ENCODE measurements around the gene CPHXL2. TPM values are rescaled to one million over a fixed set of nuclear protein-coding genes. Genes with fewer than 3 reads are reported as not detected.

CPHXL2 gene
- total and polyA plus RNA-seq, 2 donors (not counting 1 experiment from before 2014, with no cell fraction given): not detected

DNA sequence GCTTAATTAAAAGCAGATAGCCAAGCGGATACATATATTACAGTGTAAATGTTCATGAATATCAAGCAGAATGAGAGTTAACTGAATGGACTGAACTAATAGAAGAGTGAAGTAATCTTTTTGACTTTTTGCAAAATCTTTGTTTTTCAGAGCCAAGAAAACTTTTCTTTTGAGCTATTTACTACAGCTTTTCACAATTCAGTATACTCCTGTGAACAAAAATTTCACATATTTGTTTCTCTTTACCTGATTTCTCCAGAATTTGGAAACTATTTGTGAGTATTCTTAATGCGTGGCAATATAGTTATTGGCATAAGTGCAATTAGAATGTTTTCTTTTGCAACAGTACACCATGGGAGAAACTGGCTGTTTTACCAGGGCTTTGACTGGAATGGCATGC is 33.5 kb upstream of the CPHXL2 start:
- no peak overlapping the region for H3K27ac Mint-ChIP-seq
- H3K36me3 ChIP-seq (replicated peaks in 1 of 2; ENCODE audit: control extremely low read depth in 1 of 2, control insufficient read depth in 1 of 2, extremely low read depth in 1 of 2, insufficient read depth in 2 of 2, low read length in 1 of 2): no peaks in the 10 kb centered on the region
- no peak for TF ChIP-seq EZH2 (IDR thresholded peaks at IDR 0.05; ENCODE audit: borderline replicate concordance, insufficient read depth, low read depth, low read length, poor library complexity, severe bottlenecking)
- TF ChIP-seq, protein P1, sequence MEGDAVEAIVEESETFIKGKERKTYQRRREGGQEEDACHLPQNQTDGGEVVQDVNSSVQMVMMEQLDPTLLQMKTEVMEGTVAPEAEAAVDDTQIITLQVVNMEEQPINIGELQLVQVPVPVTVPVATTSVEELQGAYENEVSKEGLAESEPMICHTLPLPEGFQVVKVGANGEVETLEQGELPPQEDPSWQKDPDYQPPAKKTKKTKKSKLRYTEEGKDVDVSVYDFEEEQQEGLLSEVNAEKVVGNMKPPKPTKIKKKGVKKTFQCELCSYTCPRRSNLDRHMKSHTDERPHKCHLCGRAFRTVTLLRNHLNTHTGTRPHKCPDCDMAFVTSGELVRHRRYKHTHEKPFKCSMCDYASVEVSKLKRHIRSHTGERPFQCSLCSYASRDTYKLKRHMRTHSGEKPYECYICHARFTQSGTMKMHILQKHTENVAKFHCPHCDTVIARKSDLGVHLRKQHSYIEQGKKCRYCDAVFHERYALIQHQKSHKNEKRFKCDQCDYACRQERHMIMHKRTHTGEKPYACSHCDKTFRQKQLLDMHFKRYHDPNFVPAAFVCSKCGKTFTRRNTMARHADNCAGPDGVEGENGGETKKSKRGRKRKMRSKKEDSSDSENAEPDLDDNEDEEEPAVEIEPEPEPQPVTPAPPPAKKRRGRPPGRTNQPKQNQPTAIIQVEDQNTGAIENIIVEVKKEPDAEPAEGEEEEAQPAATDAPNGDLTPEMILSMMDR (IDR thresholded peaks at IDR 0.05): no peak
- H3K9me3 Mint-ChIP-seq (ENCODE audit: insufficient read depth): peaks cover 8% of the 10 kb centered on the region
- ChIA-PET CTCF (no interaction called here), POLR2A (no interaction called here)
- H3K4me1 ChIP-seq (ENCODE audit: control insufficient read depth in 2 of 2, insufficient read depth in 2 of 2, low read length in 2 of 2): no peaks in the 10 kb centered on the region
- no peaks in the 10 kb centered on the region for H4K20me1 ChIP-seq (ENCODE audit: control insufficient read depth, insufficient read depth, low read length, poor library complexity, severe bottlenecking)
- peaks cover 2 to 21% (median 15%) of the 10 kb centered on the region in 3 donors for H3K9me3 ChIP-seq (ENCODE audit: control extremely low read depth in 1 of 3, control insufficient read depth in 2 of 3, insufficient read depth in 1 of 3, low read length in 2 of 3)
- no peak overlapping the region for H3K4me3 ChIP-seq (ENCODE audit: control extremely low read depth in 1 of 5, extremely low read depth in 1 of 5, insufficient read depth in 1 of 5, low read depth in 2 of 5, low read length in 4 of 5)
- peak; percentile 5 for DNase-seq
- H3K4me1 Mint-ChIP-seq: no peaks in the 10 kb centered on the region
- WGBS (ENCODE audit: insufficient coverage): 100% methylated on average over 2 of the region's 2 CpGs
- no peak overlapping the region for H3K4me3 Mint-ChIP-seq
- no peak overlapping the region for H2AFZ ChIP-seq (ENCODE audit: insufficient read depth, low read depth, low read length, poor library complexity, severe bottlenecking)
- no peak overlapping the region for H3K4me2 ChIP-seq (replicated peaks; ENCODE audit: low read depth, low read length, poor library complexity, severe bottlenecking)
- no peak overlapping the region for H3K27ac ChIP-seq (ENCODE audit: low read length in 2 of 2)
- no peaks in the 10 kb centered on the region for H3K79me2 ChIP-seq (ENCODE audit: control insufficient read depth, insufficient read depth, low read length)
- peaks cover 11% of the 10 kb centered on the region for H3K27me3 Mint-ChIP-seq
- intact Hi-C loops (cut with micrococcal nuclease): no loop called here
- ATAC-seq (ENCODE audit: low read depth): no peak
- peaks cover 0 to 4% (median 0%) of the 10 kb centered on the region in 4 experiments for H3K27me3 ChIP-seq (replicated peaks in 1 of 4; ENCODE audit: control extremely low read depth in 1 of 4, control insufficient read depth in 3 of 4, insufficient read depth in 4 of 4, low read length in 3 of 4)
- H3K9ac ChIP-seq (ENCODE audit: low read length): no peak overlapping the region

DNA sequence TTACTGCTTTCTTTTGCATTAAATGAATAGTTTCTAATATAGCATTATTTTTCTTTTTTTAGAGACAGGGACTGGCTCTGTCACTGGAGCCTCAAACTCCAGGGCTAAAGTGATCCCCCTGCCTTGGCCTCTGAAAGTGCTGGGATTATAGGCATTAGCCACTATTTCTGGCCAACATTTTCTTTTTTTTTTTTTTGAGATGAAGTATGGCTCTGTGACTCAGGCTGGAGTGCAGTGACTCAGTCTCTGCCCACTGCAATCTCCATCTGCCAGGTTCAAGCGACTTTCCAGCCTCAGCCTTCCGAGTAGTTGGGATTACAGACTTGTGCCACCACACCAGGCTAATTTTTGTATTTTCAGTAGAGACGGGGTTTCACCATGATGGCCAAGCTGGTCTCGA is 26.5 kb upstream of the CPHXL2 start:
- H3K27ac Mint-ChIP-seq: no peak overlapping the region
- H3K4me3 ChIP-seq (ENCODE audit: control extremely low read depth in 1 of 5, extremely low read depth in 1 of 5, insufficient read depth in 1 of 5, low read depth in 2 of 5, low read length in 4 of 5): no peak overlapping the region
- 100% methylated on average over 3 of the region's 4 CpGs for WGBS (ENCODE audit: insufficient coverage)
- H2AFZ ChIP-seq (ENCODE audit: insufficient read depth, low read depth, low read length, poor library complexity, severe bottlenecking): no peak overlapping the region
- H3K27me3 ChIP-seq (replicated peaks in 1 of 4; ENCODE audit: control extremely low read depth in 1 of 4, control insufficient read depth in 3 of 4, insufficient read depth in 4 of 4, low read length in 3 of 4): peaks cover 0 to 3% (median 0%) of the 10 kb centered on the region in 4 experiments
- H3K9me3 Mint-ChIP-seq (ENCODE audit: insufficient read depth): no peaks in the 10 kb centered on the region
- H3K27ac ChIP-seq (ENCODE audit: low read length in 2 of 2): no peak overlapping the region
- no peaks in the 10 kb centered on the region for H3K27me3 Mint-ChIP-seq
- ChIA-PET POLR2A (no interaction called here), CTCF (no interaction called here)
- no peaks in the 10 kb centered on the region for H3K4me1 Mint-ChIP-seq
- no peaks in the 10 kb centered on the region for H3K9me3 ChIP-seq (ENCODE audit: control extremely low read depth in 1 of 3, control insufficient read depth in 2 of 3, insufficient read depth in 1 of 3, low read length in 2 of 3)
- intact Hi-C loops (cut with micrococcal nuclease): no loop called here
- TF ChIP-seq EZH2 (IDR thresholded peaks at IDR 0.05; ENCODE audit: borderline replicate concordance, insufficient read depth, low read depth, low read length, poor library complexity, severe bottlenecking): no peak
- TF ChIP-seq, protein P1 (IDR thresholded peaks at IDR 0.05): no peak
- H4K20me1 ChIP-seq (ENCODE audit: control insufficient read depth, insufficient read depth, low read length, poor library complexity, severe bottlenecking): no peaks in the 10 kb centered on the region
- H3K79me2 ChIP-seq (ENCODE audit: control insufficient read depth, insufficient read depth, low read length): no peaks in the 10 kb centered on the region
- no peak overlapping the region for H3K4me2 ChIP-seq (replicated peaks; ENCODE audit: low read depth, low read length, poor library complexity, severe bottlenecking)
- no peaks in the 10 kb centered on the region for H3K4me1 ChIP-seq (ENCODE audit: control insufficient read depth in 2 of 2, insufficient read depth in 2 of 2, low read length in 2 of 2)
- no peaks in the 10 kb centered on the region for H3K36me3 ChIP-seq (replicated peaks in 1 of 2; ENCODE audit: control extremely low read depth in 1 of 2, control insufficient read depth in 1 of 2, extremely low read depth in 1 of 2, insufficient read depth in 2 of 2, low read length in 1 of 2)
- ATAC-seq (ENCODE audit: low read depth) (no peak), DNase-seq (no peak)
- H3K4me3 Mint-ChIP-seq: no peak overlapping the region
- no peak overlapping the region for H3K9ac ChIP-seq (ENCODE audit: low read length)

All from B cell (primary cell).